Caco-2 (cell line): ENCODE measurements around the gene CYP17A1. TPM values are rescaled to one million over a fixed set of nuclear protein-coding genes. Genes with fewer than 3 reads are reported as not detected.
A peak's percentile ranks its signal among the peaks of the same experiment; 100 is the strongest.

Experiments
- BruUV-seq: library from RNA; stranded (reverse); fragments of 400-500 nt; replicated peaks from 2 replicates; lab custom pipeline; 2021; lab: Mats Ljungman, UMichigan
- CTCF ChIA-PET: fragments of 300-600 bp; sonication (Branson Sonifier 250); formaldehyde crosslinking; loops from one replicate; lab custom pipeline; 2022; ENCODE audit warnings: antibody characterized with exemption; lab: Charles Lee
- POLR2A ChIA-PET: fragments of 300-600 bp; sonication (Branson Sonifier 250); formaldehyde crosslinking; loops from one replicate; lab custom pipeline; 2022; ENCODE audit warnings: antibody characterized with exemption; lab: Charles Lee
- DNase-seq, 2 experiments: peaks; one replicate each; pipeline versions ENCODE4 v3.0.0 to v3.0.0-alpha.2; 2020 to 2022
- H3K27me3 ChIP-seq: replicated peaks from 2 replicates; pipeline ENCODE4 v1.6.0; 2011; ENCODE audit warnings: low read length; ENCODE audit not compliant: control insufficient read depth, insufficient read depth
- H3K36me3 ChIP-seq: 2 replicates; pipeline ENCODE4 v1.5.1; 2011; ENCODE audit warnings: low read length; ENCODE audit not compliant: control insufficient read depth, insufficient read depth
- H3K4me1 ChIP-seq: fragments of 250-450 bp; sonication (Bioruptor Pico); 2 replicates; pipeline ENCODE4 v1.5.1; 2020; ENCODE audit warnings: mild to moderate bottlenecking
- H3K4me3 ChIP-seq: 2 replicates; pipeline ENCODE4 v1.5.1; 2011; ENCODE audit warnings: low read depth, mild to moderate bottlenecking, control low read depth, low read length
- H3K9me3 ChIP-seq: fragments of 250-450 bp; sonication (Bioruptor Pico); 2 replicates; pipeline ENCODE4 v1.5.1; 2020; ENCODE audit warnings: mild to moderate bottlenecking, moderate library complexity
- H3K27ac Mint-ChIP-seq: one replicate; pipeline ENCODE4 v1.8.0; 2022; ENCODE audit warnings: mixed read lengths; ENCODE audit not compliant: unreplicated experiment
- H3K27me3 Mint-ChIP-seq: one replicate; pipeline ENCODE4 v1.8.0; 2022; ENCODE audit warnings: mixed read lengths; ENCODE audit not compliant: insufficient read depth, unreplicated experiment
- H3K36me3 Mint-ChIP-seq: one replicate; pipeline ENCODE4 v1.8.0; 2022; ENCODE audit warnings: mild to moderate bottlenecking, mixed read lengths; ENCODE audit not compliant: insufficient read depth, unreplicated experiment
- H3K4me1 Mint-ChIP-seq: one replicate; pipeline ENCODE4 v1.8.0; 2022; ENCODE audit warnings: low read depth, mixed read lengths; ENCODE audit not compliant: unreplicated experiment
- H3K4me3 Mint-ChIP-seq: one replicate; pipeline ENCODE4 v1.8.0; 2022; ENCODE audit warnings: mild to moderate bottlenecking, moderate library complexity, mixed read lengths; ENCODE audit not compliant: unreplicated experiment
- H3K9me3 Mint-ChIP-seq: one replicate; pipeline ENCODE4 v1.8.0; 2022; ENCODE audit warnings: mixed read lengths; ENCODE audit not compliant: unreplicated experiment
- CTCF ChIP-seq, 2 experiments: fragments of 200-600 bp in 1 of 2; IDR thresholded peaks; 1 replicate in 1 of 2; 2 replicates in 1 of 2; pipeline versions ENCODE4 v1.5.1 to v1.8.0; 2011 to 2022; ENCODE audit warnings: antibody characterized with exemption in 1 of 2, control low read depth in 1 of 2, inconsistent platforms in 1 of 2, low read depth in 1 of 2, low read length in 1 of 2, mild to moderate bottlenecking in 1 of 2, moderate library complexity in 1 of 2; ENCODE audit not compliant: insufficient read depth in 1 of 2, severe bottlenecking in 1 of 2, unreplicated experiment in 1 of 2
- intact Hi-C: fragments of 100-400 bp; cut with micrococcal nuclease; formaldehyde crosslinking; loops from one replicate; pipeline ENCODE4 v1.10.0; 2022; ENCODE audit not compliant: unreplicated experiment
- total RNA-seq: library from RNA; stranded (reverse); gene quantifications from 2 replicates; pipeline ENCODE4 v1.2.3, GENCODE V29; 2022

The CYP17A1 gene
- total RNA-seq, 1 experiment from 2014 or later = not detected

- intact Hi-C loops = no loop called here
- Mint-ChIP-seq H3K27me3 (no peaks in the 10 kb centered on the region), H3K27ac (no peak overlapping the region), H3K4me1 (no peaks in the 10 kb centered on the region), H3K36me3 (no peaks in the 10 kb centered on the region), H3K9me3 (no peaks in the 10 kb centered on the region), H3K4me3 (no peak overlapping the region)
- ChIA-PET POLR2A (no interaction called here), CTCF (interaction anchor here (0.6 kb wide), 1 partner anchor 33 kb away, joined by 3 read pairs; no protein-coding TSS in a partner anchor)
- no peaks in the 10 kb centered on the region for H3K4me1 ChIP-seq
- no peaks in the 10 kb centered on the region for H3K36me3 ChIP-seq
- no peaks in the 10 kb centered on the region for H3K9me3 ChIP-seq
- H3K4me3 ChIP-seq = no peak overlapping the region
- no peak for DNase-seq
- BruUV-seq = no TSS peak
- H3K27me3 ChIP-seq = no peaks in the 10 kb centered on the region
- no peak for TF ChIP-seq CTCF (IDR thresholded peaks at IDR 0.05; ENCODE audit: insufficient read depth in 1 of 2, low read depth in 1 of 2, low read length in 1 of 2, severe bottlenecking in 1 of 2, unreplicated experiment in 1 of 2)
Observed at GRCh38 chr10:102876747-102877153, 39.5 kb upstream of the CYP17A1 start.

DNA sequence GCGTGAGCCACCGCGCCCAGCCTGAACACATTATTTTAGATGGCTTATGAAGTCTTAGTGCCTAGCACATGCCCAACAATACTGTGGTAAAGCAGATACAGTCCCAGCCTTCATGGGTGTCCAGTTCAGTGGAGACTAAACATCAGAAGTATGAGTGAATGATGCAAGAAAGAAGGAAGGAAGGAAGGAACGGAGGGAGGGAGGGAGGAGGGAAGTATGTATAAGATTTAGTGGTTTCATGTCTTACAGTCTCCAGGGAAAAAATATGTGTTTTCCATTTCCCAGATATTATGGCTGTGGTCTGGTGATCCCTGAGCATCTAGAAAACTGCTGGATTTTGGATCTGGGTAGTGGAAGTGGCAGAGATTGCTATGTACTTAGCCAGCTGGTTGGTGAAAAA, 35.0 kb upstream of the CYP17A1 start:
- no peaks in the 10 kb centered on the region for H3K27me3 Mint-ChIP-seq
- no peak for DNase-seq
- no peak for TF ChIP-seq CTCF (IDR thresholded peaks at IDR 0.05; ENCODE audit: insufficient read depth in 1 of 2, low read depth in 1 of 2, low read length in 1 of 2, severe bottlenecking in 1 of 2, unreplicated experiment in 1 of 2)
- Histone ChIP-seq H3K9me3 (no peaks in the 10 kb centered on the region), H3K27me3 (no peaks in the 10 kb centered on the region), H3K4me1 (peaks cover 6% of the 10 kb centered on the region; the same call in 1 of the 2 replicates), H3K36me3 (no peaks in the 10 kb centered on the region), H3K4me3 (no peak overlapping the region)
- no peak overlapping the region for H3K27ac Mint-ChIP-seq
- POLR2A ChIA-PET = interaction anchor here (0.7 kb wide), 1 partner anchor 395 kb away, joined by 4 read pairs; no protein-coding TSS in a partner anchor
- intact Hi-C loops = no loop called here
- CTCF ChIA-PET = no interaction called here
- H3K36me3 Mint-ChIP-seq = peaks cover 7% of the 10 kb centered on the region
- H3K4me1 Mint-ChIP-seq = peaks cover 9% of the 10 kb centered on the region
- no peaks in the 10 kb centered on the region for H3K9me3 Mint-ChIP-seq
- H3K4me3 Mint-ChIP-seq = no peak overlapping the region
- BruUV-seq = no TSS peak

GRCh38 chr10:102870221-102870620, 33.0 kb upstream of the CYP17A1 start:
- peaks cover 9% of the 10 kb centered on the region for H3K4me1 Mint-ChIP-seq
- no peaks in the 10 kb centered on the region for H3K36me3 ChIP-seq
- no TSS peak for BruUV-seq
- peak in 1 of 2 experiments; percentile 6 for DNase-seq
- no peaks in the 10 kb centered on the region for H3K27me3 ChIP-seq
- peak overlapping the region; percentile 78 for H3K4me3 Mint-ChIP-seq
- ChIA-PET CTCF (interaction anchor here (1.1 to 1.6 kb wide), 2 partner anchors 31 to 47 kb away, joined by 4 to 5 read pairs; no protein-coding TSS in a partner anchor), POLR2A (interaction anchor here (0.6 kb wide), 1 partner anchor 211 kb away, joined by 3 read pairs; no protein-coding TSS in a partner anchor)
- H3K4me3 ChIP-seq = peak overlapping the region; percentile 50
- H3K9me3 ChIP-seq = no peaks in the 10 kb centered on the region
- H3K27me3 Mint-ChIP-seq = no peaks in the 10 kb centered on the region
- H3K9me3 Mint-ChIP-seq = no peaks in the 10 kb centered on the region
- H3K36me3 Mint-ChIP-seq = peaks cover 7% of the 10 kb centered on the region
- H3K27ac Mint-ChIP-seq = peak overlapping the region; percentile 40
- intact Hi-C loops = no loop called here
- TF ChIP-seq CTCF (IDR thresholded peaks at IDR 0.05; ENCODE audit: insufficient read depth in 1 of 2, low read depth in 1 of 2, low read length in 1 of 2, severe bottlenecking in 1 of 2, unreplicated experiment in 1 of 2) = no peak
- H3K4me1 ChIP-seq = peaks cover 6% of the 10 kb centered on the region; the same call in 1 of the 2 replicates
